Neural cell (in vitro differentiated cells): Measurements from ENCODE around the gene HSPB7. TPM values are rescaled to one million over a fixed set of nuclear protein-coding genes. Genes with fewer than 3 reads are reported as not detected.

Experiments used
- polyA plus RNA-seq: library from polyadenylated mRNA; depleted of rRNA; stranded (reverse); fragments of >200 nt; gene quantifications from 2 replicates; pipeline ENCODE4 v1.2.3, GENCODE V29; 2014
- small RNA-seq, 3 experiments: library from RNA; depleted of rRNA; stranded (forward); fragments of <200 nt; gene quantifications; one replicate each; pipeline ENCODE3, GENCODE V24; 2012

The HSPB7 gene
- polyA plus RNA-seq, 1 donor from 2014 or later, result not detected

Small RNA genes lying within 50 kb of the gene (small RNA-seq; reads per million reads assigned to genes)
- gene AL355994.1 (0 reads per million in 3 experiments), gene AL355994.5 (0 reads per million in 3 experiments)

Other genes starting within 250 kb of the HSPB7 start
- gene UQCRHL, start 210.4 kb downstream of the HSPB7 start, polyA plus RNA-seq, result 3.9 and 6.1 TPM in 2 replicates
- gene SPEN, start 170.3 kb downstream of the HSPB7 start, polyA plus RNA-seq, result 7.1 and 11.3 TPM in 2 replicates
- 114 and 137 TPM in 2 replicates for gene ZBTB17, start 41.9 kb downstream of the HSPB7 start, polyA plus RNA-seq
- gene SRARP, start 13.8 kb downstream of the HSPB7 start, polyA plus RNA-seq, result not detected in 2 replicates
- gene CLCNKA, start 4.0 kb upstream of the HSPB7 start, polyA plus RNA-seq, result not detected in 2 replicates
- gene CLCNKB, start 25.7 kb upstream of the HSPB7 start, polyA plus RNA-seq, result not detected in 2 replicates
- 0.84 and 0.97 TPM in 2 replicates for gene FAM131C, start 55.6 kb upstream of the HSPB7 start, polyA plus RNA-seq
- gene EPHA2, start 138.0 kb upstream of the HSPB7 start, polyA plus RNA-seq, result 0.63 and 0.66 TPM in 2 replicates
- gene ARHGEF19, start 194.6 kb upstream of the HSPB7 start, polyA plus RNA-seq, result 0.93 and 2.1 TPM in 2 replicates
- gene CPLANE2, start 219.1 kb upstream of the HSPB7 start, polyA plus RNA-seq, result 5.7 and 8.2 TPM in 2 replicates